ENCODE results near the gene CNOT1. TPM values are rescaled to one million over a fixed set of nuclear protein-coding genes. Genes with fewer than 3 reads are reported as not detected.
"Not testable (repeated sequence)": the region's sequence is repeated elsewhere in the genome, so short reads cannot be mapped to it uniquely, and the experiment has no call there.

The CNOT1 gene
- 165 TPM for total RNA-seq

DNA sequence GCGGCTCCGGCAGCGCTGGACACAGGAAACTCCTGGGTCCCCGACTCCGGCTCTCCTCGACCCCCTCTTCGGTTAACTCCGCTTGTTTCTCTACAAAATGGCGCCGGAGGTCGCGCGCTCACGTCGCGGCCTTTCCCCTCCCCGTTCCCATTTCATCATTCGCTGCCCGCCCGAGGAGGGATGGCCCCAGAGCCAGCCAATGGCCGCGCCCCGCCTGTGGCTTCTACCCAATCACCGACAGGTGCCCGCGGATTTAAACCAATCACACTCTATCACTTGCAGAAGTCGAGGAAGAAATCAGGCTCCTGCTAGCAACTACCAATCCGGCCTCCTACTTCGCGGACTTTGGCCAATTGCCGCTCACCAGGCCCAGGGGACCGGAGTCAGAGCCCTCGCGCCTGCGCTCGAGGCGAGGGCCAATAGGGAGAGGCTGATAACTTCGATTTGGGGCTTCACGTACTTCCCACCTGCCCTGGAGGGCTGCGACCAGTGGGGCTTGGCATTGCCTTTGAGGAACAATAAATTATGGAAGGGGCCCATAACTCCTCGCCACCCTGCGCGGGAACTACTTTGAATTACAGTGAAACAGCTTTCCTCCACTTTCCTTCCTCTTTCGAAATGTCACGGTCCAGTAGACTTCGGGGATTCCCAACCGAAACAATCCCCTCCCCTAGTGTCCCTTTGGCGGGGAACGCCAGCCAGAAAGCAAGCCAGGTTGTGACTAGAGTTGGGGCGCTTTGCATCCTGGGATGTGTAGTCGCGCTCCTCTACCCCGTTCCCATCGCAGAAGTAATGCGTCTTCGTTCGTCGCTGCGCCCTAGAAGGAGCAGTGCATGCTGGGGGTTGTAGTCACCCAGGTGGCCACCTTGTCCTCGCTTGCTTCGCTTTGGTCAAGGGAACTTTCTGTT is at the start of gene CNOT1:
TSS of gene CNOT1 (minus strand) at position 94 of the 908 bp plus-strand sequence. CDS start 30,489 bp downstream, outside the sequence.
- peak; percentile 99 for DNase-seq

- no peak for DNase-seq
Measured at GRCh38 chr16:58678716-58679115, 49.1 kb upstream of the CNOT1 start.

- DNase-seq, result no peak
Measured at GRCh38 chr16:58678269-58678668, 48.6 kb upstream of the CNOT1 start.

- no peak for DNase-seq
Measured at GRCh38 chr16:58670946-58671583, 41.4 kb upstream of the CNOT1 start.

DNA sequence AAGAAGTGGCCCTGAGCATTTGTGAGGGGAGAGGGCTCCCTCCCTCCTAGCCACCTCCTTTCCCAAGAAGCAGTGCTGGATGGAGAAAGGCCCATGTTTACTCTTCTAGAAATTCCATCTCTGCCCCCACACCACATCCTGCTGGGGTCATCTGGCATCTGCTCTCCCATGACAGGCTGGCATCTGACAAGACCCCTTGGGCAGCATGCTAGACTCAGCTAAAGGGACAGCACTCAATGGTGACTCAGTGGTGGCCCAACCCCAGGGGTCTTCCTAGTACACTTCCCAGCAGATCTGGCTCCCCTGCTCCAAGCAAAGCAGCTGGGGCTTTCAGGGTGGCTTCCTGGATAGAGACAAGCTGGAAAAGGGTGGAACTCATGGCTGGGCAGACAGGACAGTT is 40.6 kb upstream of the CNOT1 start:
- DNase-seq, result no peak

DNA sequence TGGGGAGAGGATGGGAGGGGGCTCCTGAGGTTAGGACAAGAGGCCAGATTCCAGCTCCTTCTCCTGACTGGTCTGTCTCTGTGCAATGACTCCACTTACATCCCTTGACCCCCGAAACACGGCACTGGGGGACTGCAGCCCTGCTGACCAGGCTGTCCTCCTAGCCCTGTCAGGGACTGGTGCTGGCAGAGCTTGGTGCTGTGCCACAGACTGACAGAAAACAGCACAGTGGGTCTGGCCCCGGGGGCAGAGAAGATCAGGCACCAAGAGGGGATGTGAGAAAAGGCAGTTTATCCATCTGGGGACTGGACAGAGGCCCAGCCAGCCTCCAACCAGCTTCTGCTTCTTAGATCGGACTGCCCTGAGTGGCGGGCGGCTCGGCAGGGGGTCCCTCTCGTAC is 35.6 kb upstream of the CNOT1 start:
- no peak for DNase-seq

GRCh38 chr16:58661199-58661830 is 31.7 kb upstream of the CNOT1 start:
- peak; percentile 81 for DNase-seq

DNA sequence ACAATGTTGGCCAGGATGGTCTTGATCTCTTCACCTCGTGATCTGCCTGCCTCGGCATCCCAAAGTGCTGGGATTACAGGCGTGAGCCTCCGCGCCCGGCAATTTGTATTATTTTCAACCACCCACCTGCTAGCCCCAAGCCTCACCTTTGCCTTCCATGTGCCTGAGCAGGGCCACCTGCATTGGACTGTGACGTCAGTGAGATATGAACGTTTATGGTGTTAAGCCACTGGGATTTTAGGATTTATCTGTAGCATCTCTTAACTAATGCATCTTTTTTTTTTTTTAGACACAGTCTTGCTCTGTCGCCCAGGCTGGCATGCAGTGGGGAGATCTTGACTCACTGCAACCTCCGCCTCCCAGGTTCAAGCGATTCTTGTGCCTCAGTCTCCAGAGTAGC is 30.3 kb upstream of the CNOT1 start:
- not testable (repeated sequence) for DNase-seq

- no peak for DNase-seq
Measured at GRCh38 chr16:58658796-58659211, 29.2 kb upstream of the CNOT1 start.

DNA sequence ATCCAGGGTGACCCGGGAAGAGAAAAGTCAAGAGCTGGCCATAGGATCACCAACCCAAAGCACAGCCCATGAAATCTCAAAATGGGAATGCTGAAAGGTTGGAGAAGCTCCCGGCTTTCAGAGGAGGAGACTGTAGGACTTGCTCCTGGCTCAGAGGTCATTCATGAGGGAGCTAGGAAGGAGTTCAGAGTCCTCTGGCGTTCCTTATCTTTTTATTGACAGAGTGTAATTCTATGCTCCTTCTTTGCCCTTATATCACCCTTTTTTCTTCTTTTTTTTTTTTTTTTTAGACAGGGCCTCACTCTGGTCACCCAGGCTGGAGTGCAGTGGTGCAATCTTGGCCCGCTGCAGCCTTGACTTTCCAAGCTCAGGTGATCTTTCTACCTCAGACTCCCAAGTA is 27.3 kb upstream of the CNOT1 start:
- DNase-seq, result no peak

DNA sequence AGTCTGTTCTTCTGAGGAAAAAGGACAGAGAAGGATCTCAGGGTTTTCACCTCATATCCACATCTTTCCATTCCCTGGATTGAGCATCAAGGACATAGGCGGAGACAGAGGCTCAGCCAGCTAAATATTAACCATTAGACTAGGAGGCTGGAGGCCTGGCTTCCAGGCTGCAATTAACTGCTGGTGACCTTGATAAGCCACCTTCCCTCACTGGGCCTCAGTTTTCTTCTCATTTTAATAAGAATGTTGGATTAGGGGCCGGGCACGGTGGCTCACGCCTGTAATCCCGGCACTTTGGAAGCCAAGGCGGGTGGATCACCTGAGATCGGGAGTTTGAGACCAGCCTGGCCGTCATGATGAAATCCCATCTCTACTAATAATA is 25.6 kb upstream of the CNOT1 start:
- DNase-seq, result no peak

DNA sequence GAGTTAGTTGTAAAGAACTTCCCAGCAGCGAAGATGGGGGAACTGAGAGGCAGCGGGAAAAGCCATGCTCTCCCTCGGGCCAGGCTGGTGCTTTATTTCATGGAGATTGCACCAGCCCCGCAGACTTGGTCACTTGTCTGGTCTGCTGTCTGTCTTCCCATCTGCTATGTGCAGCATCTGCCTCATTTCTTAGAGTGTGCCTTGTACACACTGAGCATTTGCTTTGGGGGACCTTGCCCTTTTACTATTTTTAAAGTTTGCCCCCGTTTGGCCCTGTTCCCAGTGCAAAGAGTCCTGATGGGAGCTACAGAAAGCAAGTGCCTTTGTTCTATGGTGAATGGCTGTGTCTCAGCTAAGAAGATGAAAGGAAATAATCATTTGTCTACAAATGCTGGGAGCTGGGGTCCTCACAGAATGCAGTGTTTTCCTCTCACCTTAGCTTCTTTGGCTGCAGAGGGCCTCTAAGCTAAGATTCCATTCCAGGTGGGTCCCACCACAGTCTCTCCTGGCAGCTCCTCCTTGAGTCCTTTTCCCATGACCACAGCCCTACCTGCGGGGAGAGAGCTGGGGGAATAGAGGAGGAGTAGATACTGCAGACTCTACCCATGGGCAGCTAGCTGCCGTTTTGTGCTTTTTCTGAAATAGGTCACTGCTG is 25.1 kb upstream of the CNOT1 start:
- DNase-seq, result no peak

GRCh38 chr16:58652741-58653140 is 23.1 kb upstream of the CNOT1 start:
- DNase-seq, result no peak

GRCh38 chr16:58651965-58652348 is 22.3 kb upstream of the CNOT1 start:
- DNase-seq, result no peak

DNA sequence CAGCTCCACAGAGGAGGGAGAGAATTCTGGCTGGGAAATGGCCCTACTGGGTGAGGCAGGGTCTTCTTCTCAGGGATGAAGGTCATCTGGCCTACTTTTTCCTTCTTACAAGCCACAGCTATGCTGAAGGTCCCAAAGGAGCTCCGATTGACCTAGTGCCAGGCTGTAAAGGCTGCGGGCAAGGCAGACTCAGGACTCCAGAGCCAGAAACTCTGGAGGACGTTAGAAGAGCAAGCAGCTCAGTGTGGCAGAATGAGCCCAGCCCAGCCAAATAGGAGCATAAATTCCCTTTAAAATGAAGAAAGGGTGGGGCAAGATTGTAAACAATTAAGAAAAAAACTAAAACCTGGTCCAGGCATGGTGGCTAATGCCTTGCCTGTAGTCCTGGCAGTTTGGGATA is 20.1 kb upstream of the CNOT1 start:
- DNase-seq, result no peak

DNA sequence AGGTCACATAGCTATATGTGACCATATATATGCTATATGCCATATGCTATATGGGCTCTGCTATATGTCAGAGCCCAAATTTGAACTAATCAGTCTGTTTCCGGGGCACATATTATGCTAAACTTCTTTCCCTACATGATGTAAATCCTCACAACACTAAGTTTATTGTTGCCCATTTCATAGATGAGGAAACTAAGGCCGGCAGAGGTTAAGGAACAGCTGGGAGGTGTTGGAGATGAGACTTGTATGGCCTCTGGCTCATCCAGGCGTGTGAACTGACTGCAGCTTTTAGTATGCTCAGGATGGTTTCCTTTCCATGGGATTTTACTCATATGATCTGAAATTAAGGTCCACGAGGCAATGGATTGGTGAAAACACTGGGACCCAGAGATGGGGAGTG is 17.5 kb upstream of the CNOT1 start:
- no peak for DNase-seq

DNA sequence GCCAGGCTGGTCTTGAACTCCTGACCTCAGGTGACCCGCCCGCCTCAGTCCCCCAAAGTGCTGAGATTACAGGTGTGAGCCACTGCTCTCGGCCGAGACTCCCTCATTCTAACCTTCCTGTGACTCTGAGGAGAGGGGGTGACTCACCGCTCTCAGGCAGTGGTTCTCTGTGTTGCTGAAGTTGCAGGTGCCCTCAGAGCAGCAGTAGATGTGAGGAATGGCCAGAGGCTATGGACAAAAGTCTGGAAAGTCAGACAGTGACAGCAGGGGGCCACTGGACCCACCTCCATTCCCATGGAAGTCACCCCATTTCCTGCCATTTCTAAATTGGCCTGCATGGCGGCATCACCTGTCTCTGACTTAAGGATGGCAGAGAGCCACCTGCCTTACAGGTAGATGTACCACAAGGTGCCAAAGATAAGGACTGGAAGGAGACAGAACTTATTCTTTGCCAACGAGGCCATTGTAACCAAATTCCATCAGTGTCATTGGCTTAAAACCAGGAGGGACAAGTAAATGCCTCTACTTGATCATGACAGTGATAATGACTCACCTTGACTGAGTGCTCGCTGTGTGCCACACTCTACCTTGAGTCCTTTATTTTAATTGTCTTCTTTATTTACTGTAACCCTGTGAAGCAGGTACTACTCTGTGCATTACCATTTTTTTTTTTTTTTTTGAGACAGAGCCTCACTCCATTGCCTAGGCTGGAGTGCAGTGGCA is 15.3 kb upstream of the CNOT1 start:
- no peak for DNase-seq

DNA sequence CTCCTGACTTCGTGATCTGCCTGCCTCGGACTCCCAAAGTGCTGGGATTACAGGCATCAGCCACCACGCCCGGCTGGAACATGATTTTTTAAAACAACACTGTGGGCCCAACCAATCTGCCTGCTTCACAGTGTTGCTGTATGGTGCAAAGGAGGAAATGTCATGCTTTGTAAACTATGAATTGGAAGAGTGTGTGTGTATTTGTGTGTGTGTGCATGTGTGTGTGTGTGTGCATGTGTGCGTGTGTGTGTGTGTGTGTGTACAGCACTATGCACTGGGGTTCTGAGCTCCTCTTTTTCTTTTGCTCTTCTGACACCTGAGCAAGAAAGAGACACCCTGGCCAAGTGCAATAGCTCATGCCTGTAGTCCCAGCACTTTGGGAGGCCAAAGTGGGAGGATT is 14.5 kb upstream of the CNOT1 start:
- DNase-seq, result no peak

DNA sequence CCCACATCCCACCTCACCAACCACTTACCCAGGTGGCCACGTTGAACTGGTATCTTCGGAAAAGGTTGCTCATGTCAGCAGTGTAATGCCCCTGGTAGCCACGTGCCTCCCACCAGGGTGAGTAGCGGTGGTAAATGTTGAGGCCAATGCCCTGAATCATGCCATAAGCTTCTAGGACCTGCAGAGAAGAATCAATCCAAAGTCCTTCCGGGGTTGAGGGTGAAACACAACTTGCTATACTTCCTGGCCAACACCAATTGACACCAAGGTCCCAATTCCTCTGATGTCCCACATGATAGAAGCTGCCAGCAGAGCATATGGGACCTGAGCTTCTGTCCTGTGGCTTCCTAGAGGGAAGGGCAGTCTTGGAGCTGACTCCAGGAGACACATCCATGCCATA is 11.3 kb upstream of the CNOT1 start:
- DNase-seq, result no peak

GRCh38 chr16:58639836-58640235 is 10.2 kb upstream of the CNOT1 start:
- no peak for DNase-seq

GRCh38 chr16:58639230-58639629 is 9.6 kb upstream of the CNOT1 start:
- DNase-seq, result no peak

All from tongue (tissue), 2 donors.